Stimulated activated naive B cell treated with anti-CD40 and anti-IgM and Interleukin-4, amounts not matched to agents 10 μg/mL and 1 μg/mL and 100 μg/mL, for 72 hours (primary cell): Measurements from ENCODE around the gene SCN4A.
"Not testable (repeated sequence)": the region's sequence is repeated elsewhere in the genome, so short reads cannot be mapped to it uniquely, and the experiment has no call there.

Source experiments
- ATAC-seq, 2 donors: fragments of 150-1000 bp; cut with Tn5 transposase; replicated peaks; 2 replicates each; pipeline ENCODE4 v1.10.0; 2021; ENCODE audit warnings: moderate library complexity in 1 of 2
- DNase-seq: peaks from one replicate; pipeline ENCODE4 v3.0.0; 2021
- H3K27ac Mint-ChIP-seq: one replicate; pipeline ENCODE4 v1.8.0; 2022; ENCODE audit warnings: mild to moderate bottlenecking, mixed read lengths
- H3K27me3 Mint-ChIP-seq, 2 donors: one replicate each; pipeline ENCODE4 v1.8.0; 2022; ENCODE audit warnings: mixed read lengths in 2 of 2
- H3K36me3 Mint-ChIP-seq, 2 donors: one replicate each; pipeline ENCODE4 v1.8.0; 2022; ENCODE audit warnings: mixed read lengths in 2 of 2, mild to moderate bottlenecking in 1 of 2
- H3K4me1 Mint-ChIP-seq, 2 donors: one replicate each; pipeline ENCODE4 v1.8.0; 2022; ENCODE audit warnings: mixed read lengths in 2 of 2, mild to moderate bottlenecking in 1 of 2
- H3K4me3 Mint-ChIP-seq, 2 donors: one replicate each; pipeline ENCODE4 v1.8.0; 2022; ENCODE audit warnings: mild to moderate bottlenecking in 2 of 2, mixed read lengths in 2 of 2, moderate library complexity in 1 of 2
- H3K9me3 Mint-ChIP-seq, 2 donors: one replicate each; pipeline ENCODE4 v1.8.0; 2022; ENCODE audit warnings: mixed read lengths in 2 of 2, mild to moderate bottlenecking in 1 of 2

SCN4A gene

DNA sequence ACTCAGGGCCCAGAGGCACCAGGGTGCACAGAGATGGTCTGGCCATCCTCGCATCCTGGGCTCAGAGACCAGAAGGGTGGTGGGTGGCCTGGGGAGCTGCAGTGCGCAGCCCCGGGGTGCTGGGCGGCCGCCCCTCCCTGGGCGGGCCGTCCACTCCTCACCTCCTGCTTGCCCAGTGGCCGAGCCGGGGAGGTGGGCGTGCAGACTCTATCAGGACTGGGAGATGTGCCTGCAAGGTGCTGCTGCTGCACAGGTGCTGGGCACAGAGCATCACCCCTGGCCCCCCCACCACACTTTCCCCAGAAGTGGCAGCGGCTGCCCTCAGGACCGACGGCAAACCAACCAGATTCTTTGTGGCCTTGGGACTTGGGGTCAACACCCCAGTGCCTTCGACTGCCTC lies at the start of gene SCN4A:
Gene SCN4A, minus strand, starts transcription at position 123 of the 400 bp plus-strand sequence. Its CDS starts 77 bp downstream, at position 46.
- Mint-ChIP-seq H3K9me3 (no peaks in the 10 kb centered on the region), H3K27ac (peak within 1 kb of the TSS; percentile 21), H3K27me3 (peaks cover 0 to 13% of the 10 kb centered on the region in 2 donors), H3K36me3 (no peaks in the 10 kb centered on the region), H3K4me3 (no peak within 1 kb of the TSS), H3K4me1 (peaks cover 8 to 11% of the 10 kb centered on the region in 2 donors)
- ATAC-seq = no peak
- no peak for DNase-seq

DNA sequence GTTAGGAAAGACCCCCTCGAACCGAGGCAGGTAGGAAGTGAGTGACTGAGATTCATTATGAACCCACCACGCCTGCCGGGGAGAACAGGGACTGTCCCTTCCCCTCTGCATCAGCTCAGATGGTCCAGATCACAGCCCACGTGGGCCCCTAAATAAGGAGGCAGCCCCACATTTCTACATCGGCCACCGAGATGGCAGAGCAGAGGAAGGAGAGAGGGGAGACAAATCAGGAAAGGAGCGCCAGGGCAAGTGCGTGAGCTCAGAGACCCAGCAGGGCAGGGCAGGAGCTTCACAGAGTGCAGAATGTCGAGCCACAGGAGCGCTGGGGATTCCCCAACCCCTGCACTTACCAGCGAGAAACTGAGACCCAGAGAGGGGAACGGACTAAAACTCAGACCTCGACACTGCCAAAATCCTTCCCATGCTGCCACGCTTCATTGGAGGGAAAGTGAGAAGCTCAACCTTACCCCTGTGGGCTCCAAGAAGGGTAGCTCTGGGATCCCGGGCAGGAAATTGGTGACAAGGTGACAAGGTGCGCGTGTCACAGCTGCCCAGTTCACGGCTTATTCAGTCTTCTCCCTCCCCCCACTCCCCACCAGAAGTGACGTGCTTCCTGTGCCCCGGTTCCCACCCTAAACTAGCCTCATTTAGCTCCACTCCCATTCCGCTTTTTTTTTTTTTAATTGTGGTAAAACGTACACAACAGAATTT lies 47.5 kb upstream of the SCN4A start, which contains the start of gene ICAM2:
Gene ICAM2, minus strand, starts transcription at position 578 of the 711 bp plus-strand sequence. CDS start 13,942 bp downstream, outside the sequence.
- Mint-ChIP-seq H3K27ac (peak within 1 kb of the TSS; percentile 98), H3K4me3 (peak within 1 kb of the TSS; percentile 92), H3K9me3 (no peaks in the 10 kb centered on the region), H3K4me1 (peaks cover 28 to 73% of the 10 kb centered on the region in 2 donors), H3K27me3 (no peaks in the 10 kb centered on the region), H3K36me3 (peaks cover 3 to 4% of the 10 kb centered on the region in 2 donors)
- peak; percentile 75 for DNase-seq
- peak; percentile 82 to 83 for ATAC-seq

DNA sequence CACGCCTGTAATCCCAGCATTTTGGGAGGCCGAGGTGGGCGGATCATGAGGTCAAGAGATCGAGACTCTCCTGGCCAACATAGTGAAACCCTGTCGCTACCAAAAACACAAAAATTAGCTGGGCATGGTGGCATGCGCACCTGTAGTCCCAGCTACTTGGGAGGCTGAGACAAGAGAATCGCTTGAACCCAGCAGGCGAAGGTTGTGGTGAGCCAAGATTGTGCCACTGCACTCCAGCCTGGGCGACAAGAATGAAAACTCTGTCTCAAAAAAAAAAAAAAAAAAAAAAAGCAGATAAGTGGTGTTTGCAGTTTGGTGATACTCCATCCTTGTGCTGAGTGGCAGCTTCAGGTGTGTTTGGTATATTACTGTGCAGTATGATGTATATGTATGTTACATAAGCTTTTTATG lies 46.8 kb upstream of the SCN4A start:
- H3K4me1 Mint-ChIP-seq = peaks cover 30 to 73% of the 10 kb centered on the region in 2 donors
- not testable (repeated sequence) for H3K9me3 Mint-ChIP-seq, H3K36me3 Mint-ChIP-seq, H3K27me3 Mint-ChIP-seq, DNase-seq
- H3K27ac Mint-ChIP-seq = peak overlapping the region; percentile 98
- H3K4me3 Mint-ChIP-seq = peak overlapping the region; percentile 92
- ATAC-seq = peak; percentile 21 to 27

DNA sequence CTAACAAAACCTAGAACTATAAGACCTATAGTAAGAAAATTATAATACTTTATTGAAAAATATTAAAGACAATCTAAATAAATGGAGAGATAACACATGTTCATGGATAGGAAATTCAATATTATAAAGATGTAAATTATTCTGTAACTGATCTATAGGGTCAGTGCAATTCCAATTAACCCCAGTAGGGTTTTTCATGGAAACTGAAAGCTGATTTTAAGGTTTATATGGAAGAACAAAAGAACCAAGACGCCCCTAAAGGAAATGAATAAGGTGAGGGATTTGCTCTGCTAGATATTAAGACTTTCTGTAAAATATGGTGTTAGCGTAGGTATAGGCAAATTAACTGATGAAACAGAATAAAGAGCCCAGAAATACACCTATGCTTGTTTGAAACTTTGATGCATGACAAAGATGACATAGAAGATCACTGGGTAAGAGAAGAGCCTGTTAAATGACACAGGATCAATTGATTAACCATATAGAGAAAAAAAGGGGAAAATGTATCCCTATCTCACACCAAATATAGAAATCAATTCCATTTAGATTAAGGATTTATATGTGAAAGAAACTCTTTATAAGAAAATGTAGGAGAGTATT lies 44.8 kb upstream of the SCN4A start:
- H3K4me1 Mint-ChIP-seq = peaks cover 35 to 71% of the 10 kb centered on the region in 2 donors
- H3K36me3 Mint-ChIP-seq = peaks cover 3 to 4% of the 10 kb centered on the region in 2 donors
- H3K4me3 Mint-ChIP-seq = peak overlapping the region; percentile 62 to 78
- peak overlapping the region; percentile 90 for H3K27ac Mint-ChIP-seq
- no peaks in the 10 kb centered on the region for H3K9me3 Mint-ChIP-seq
- DNase-seq (no peak), ATAC-seq (no peak)
- H3K27me3 Mint-ChIP-seq = no peaks in the 10 kb centered on the region

DNA sequence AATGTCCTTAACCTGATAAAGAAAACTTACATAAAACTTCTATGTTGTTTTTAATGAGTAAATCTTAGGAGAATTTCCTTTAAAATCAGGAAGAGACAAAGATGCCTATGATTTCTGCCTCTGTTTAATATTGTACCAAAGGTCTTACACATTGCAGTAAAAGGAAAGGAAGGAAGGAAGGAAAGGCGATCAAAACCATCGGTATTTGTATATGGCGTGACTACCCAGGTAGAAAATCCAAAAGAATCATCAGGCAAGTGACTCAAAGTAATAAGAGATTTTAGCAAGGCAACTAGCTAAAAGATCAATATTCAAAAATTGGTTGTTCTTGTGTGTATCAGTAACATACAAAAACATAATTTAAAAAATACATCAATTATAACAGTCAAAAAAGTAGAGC lies 44.3 kb upstream of the SCN4A start:
- Mint-ChIP-seq H3K4me3 (peak overlapping the region; percentile 52 to 77), H3K36me3 (peaks cover 3 to 4% of the 10 kb centered on the region in 2 donors), H3K4me1 (peaks cover 34 to 67% of the 10 kb centered on the region in 2 donors), H3K27ac (peak overlapping the region; percentile 33), H3K27me3 (no peaks in the 10 kb centered on the region), H3K9me3 (no peaks in the 10 kb centered on the region)
- DNase-seq = no peak
- ATAC-seq = no peak

DNA sequence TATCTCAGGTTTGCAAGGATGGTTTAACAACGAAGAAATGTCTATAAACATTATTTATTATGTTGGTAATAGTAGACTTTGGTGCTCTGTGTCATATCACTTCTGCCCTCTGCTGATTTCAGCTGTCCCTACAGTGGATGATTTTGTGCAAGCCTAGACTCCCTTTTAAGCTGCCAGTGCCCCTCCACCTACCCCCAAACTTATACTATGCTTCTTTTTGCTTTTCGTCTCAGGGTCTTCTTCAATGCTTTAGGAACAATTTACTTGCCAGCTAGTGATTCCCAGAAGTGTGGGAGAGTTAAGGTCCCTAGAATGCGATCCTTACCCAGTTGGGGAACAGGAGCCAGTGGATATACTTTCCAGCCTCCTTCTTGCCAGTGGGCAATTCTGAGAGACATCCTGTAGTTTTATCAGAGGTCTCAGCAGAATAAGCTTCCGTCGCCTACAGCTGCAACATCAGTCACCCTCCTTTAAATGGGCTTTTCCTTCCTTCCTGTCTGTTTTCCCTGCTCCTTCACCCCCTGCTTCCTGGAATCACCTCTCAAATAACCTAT lies 43.6 kb upstream of the SCN4A start:
- no peak for DNase-seq
- no peaks in the 10 kb centered on the region for H3K9me3 Mint-ChIP-seq
- peak overlapping the region; percentile 84 for H3K27ac Mint-ChIP-seq
- no peaks in the 10 kb centered on the region for H3K27me3 Mint-ChIP-seq
- peak overlapping the region; percentile 52 to 77 for H3K4me3 Mint-ChIP-seq
- H3K36me3 Mint-ChIP-seq = peaks cover 7 to 8% of the 10 kb centered on the region in 2 donors
- ATAC-seq = no peak
- peaks cover 36 to 69% of the 10 kb centered on the region in 2 donors for H3K4me1 Mint-ChIP-seq

DNA sequence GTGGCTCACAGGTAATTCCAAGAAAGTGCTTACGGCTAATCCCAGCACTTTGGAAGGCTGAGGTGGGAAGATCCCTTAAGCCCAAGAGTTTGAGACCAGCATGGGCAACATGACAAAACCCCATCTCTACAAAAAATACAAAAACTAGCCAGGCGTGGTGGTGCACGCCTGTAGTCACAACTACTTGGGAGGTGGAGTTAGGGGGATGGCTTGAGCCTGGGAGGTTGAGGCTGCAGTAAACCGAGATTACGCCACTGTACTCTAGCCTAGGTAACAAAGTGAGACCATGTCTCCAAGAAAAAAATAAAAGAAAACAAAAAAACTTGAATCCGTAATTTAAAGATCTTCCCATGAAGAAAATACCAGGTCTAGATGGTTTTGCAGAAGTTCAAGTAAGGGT lies 42.7 kb upstream of the SCN4A start:
- Mint-ChIP-seq H3K4me3 (peak overlapping the region; percentile 25 to 65), H3K4me1 (peaks cover 33 to 71% of the 10 kb centered on the region in 2 donors), H3K9me3 (no peaks in the 10 kb centered on the region), H3K27ac (peak overlapping the region; percentile 76), H3K27me3 (no peaks in the 10 kb centered on the region), H3K36me3 (peaks cover 7 to 8% of the 10 kb centered on the region in 2 donors)
- ATAC-seq (no peak), DNase-seq (no peak)

DNA sequence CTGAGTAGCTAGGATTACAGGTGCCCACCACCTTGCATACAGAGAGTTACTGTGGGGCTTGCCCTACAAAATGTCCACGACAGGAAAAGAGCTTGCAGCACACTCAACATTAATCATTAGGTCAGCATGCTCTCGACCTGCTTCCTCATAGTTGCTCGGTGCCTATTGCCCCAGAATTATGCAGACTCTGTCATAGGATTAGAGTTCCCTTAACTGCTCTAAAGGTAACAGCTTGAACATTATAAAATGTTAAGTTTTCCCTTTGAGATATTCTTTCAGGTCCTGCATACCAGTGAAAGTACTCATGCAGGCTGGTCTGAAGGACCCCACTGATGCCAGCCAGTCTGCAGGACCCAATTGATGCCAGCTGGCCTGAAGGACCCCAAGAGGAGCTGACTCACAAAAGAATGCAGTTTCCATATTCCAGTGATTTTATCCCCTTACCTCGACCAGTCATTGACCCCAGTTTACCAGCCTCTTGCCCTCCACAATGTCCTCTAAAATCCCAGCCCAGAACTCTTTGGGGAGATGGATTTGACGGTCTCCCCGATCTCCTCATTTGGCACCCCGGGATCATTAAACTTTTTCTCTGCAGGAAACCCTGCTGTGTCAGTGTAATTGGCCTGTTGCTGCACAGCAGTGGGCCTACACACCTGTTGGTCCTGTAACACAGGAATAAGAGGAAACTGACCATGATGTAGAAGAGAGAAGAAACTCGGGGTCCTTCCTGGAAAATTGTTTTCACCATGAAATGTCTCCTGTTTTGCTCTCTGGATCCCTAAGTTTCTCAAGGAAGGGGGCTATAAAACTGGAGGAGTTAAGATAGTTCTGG lies 37.1 kb upstream of the SCN4A start:
- Mint-ChIP-seq H3K4me1 (peaks cover 43 to 81% of the 10 kb centered on the region in 2 donors), H3K36me3 (peaks cover 21 to 25% of the 10 kb centered on the region in 2 donors), H3K27me3 (no peaks in the 10 kb centered on the region), H3K27ac (peak overlapping the region; percentile 59), H3K9me3 (no peaks in the 10 kb centered on the region), H3K4me3 (no peak overlapping the region)
- ATAC-seq (no peak), DNase-seq (no peak)

DNA sequence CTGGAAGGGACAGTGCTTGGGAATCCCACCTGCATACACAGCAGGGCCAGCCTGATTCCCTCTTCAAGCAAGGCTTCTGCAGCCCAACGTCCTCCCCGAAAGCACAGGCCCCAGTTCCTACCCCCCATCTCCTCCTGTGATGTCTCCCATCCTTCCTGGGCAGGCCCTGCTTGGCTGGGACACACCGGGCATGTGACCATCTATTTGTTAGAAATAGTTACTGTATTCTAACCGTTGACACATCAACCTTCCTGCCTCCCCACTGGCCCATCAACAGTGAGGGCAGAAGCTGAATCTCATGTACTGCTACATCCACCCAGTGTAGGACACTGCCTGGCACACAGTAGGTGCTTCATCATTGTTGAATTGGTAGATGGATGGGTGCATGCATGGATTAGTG lies 36.1 kb upstream of the SCN4A start:
- peak overlapping the region; percentile 56 for H3K27ac Mint-ChIP-seq
- peaks cover 27 to 33% of the 10 kb centered on the region in 2 donors for H3K36me3 Mint-ChIP-seq
- DNase-seq (no peak), ATAC-seq (no peak)
- no peak overlapping the region for H3K4me3 Mint-ChIP-seq
- H3K27me3 Mint-ChIP-seq = no peaks in the 10 kb centered on the region
- peaks cover 37 to 71% of the 10 kb centered on the region in 2 donors for H3K4me1 Mint-ChIP-seq
- no peaks in the 10 kb centered on the region for H3K9me3 Mint-ChIP-seq

DNA sequence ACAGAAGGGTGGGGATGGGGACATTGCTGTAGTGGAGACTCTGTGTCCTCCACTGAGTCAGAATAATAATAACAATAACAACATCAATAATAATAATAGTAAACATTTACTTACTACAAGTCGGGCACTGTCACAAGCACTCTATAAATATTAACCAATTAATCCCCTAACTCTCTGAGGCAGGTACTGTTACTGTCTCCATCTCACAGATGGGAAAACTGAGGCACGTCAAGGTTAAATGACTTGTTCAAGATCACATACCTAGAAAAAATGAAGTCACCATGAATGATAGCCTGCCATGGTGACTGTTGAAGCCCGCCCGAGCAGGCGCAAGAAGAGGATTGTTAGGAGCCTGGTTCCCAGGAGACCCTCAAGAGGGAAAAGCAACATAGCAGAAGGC lies 35.6 kb upstream of the SCN4A start:
- no peaks in the 10 kb centered on the region for H3K27me3 Mint-ChIP-seq
- DNase-seq = no peak
- ATAC-seq = no peak
- no peak overlapping the region for H3K27ac Mint-ChIP-seq
- no peaks in the 10 kb centered on the region for H3K9me3 Mint-ChIP-seq
- peaks cover 32 to 38% of the 10 kb centered on the region in 2 donors for H3K36me3 Mint-ChIP-seq
- peaks cover 37 to 69% of the 10 kb centered on the region in 2 donors for H3K4me1 Mint-ChIP-seq
- H3K4me3 Mint-ChIP-seq = no peak overlapping the region

DNA sequence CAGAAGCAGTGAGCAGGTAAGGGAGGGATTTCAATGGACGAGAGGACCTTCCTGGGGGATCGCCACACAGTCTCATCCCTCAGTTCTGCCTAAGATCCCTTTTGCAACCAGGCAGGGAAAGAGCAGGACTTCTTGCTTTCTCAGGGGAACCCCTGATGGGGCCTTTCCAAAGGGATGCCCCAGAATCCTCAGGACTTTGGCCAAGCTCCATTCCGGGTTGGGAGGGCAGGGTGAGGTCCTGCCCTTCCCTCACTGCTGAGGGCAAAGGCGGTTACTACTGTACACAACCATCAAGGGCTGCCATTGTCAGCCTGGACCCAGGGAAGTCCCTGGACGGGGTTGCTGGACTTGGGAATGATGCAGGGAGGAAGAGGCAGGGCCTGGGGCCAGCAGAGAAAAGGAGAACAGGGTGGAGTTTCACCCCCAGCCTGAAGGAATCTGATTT lies 35.1 kb upstream of the SCN4A start:
- Mint-ChIP-seq H3K4me3 (no peak overlapping the region), H3K27me3 (no peaks in the 10 kb centered on the region), H3K9me3 (no peaks in the 10 kb centered on the region), H3K36me3 (peaks cover 34 to 42% of the 10 kb centered on the region in 2 donors), H3K27ac (peak overlapping the region; percentile 68), H3K4me1 (peaks cover 36 to 64% of the 10 kb centered on the region in 2 donors)
- DNase-seq = no peak
- no peak for ATAC-seq

DNA sequence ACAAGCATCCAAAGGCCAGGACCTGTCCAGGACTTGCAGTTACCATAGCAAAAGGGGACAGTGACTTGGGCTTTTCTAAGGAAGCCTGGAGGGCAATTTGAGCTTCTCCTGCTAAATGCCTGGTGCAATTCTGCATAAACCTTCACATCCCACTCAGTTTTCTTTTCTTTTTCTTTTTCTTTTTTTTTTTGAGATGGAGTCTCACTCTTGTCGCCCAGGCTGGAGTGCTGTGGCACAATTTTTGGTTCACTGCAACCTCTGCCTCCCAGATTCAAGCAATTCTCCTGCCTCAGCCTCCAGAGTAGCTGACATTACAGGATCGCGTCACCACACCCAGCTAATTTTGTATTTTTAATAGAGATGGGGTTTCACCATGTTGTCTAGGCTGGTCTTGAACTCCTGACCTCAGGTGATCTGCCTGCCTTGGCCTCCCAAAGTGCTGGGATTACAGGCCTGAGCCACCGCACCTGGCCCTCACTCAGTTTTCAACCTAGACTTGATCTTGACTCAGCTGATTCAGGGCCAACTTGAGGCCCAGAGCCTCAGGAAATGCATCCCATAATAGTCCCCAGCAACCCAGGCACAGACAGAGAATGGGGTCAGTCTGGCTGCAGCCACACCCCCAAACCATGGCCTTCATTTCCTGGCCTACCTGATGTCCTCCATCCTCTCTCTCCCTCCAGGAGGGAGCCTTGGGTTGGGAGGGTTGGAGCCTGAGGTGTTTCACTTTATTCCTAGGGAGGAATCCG lies 34.5 kb upstream of the SCN4A start:
- Mint-ChIP-seq H3K27ac (peak overlapping the region; percentile 69), H3K36me3 (peaks cover 34 to 42% of the 10 kb centered on the region in 2 donors), H3K4me3 (peak overlapping the region in 1 of 2 donors; percentile 54), H3K4me1 (peaks cover 36 to 64% of the 10 kb centered on the region in 2 donors)
- ATAC-seq, H3K27me3 Mint-ChIP-seq, H3K9me3 Mint-ChIP-seq, DNase-seq: not testable (repeated sequence)

DNA sequence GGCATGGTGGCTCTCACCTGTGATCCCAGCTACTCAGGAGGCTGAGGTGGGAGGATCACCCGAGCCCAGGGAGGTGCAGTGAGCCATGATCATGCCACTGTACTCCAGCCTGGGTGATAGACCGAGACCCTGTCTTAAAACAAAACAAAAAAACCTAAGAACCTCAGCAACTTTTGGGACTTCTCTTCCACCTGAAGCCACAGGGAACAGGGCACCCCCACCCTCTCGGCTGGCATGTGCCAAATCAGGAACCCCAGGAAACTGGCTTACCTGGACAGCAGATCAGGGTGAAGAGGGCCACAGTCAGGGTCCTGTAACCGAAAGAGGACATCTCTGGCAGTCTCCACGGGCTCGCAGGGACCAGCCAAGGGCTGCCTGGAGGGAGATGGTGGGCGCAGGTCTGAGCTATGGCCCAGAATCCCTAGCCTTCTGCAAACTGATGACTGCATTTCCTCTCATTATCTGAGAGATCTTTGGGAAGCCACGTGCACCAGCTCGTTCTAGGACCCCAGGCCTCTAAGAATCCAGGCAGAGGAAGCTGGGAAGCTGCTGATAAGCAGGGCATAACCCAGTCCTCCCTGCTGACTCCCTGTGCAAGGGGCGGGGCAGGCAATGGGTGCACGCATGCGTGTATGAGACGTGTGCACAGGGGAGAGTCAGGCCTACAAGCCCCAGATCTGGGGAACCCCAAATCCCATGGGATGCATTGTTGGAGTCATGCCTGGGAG lies 33.8 kb upstream of the SCN4A start:
- peak; percentile 71 to 81 for ATAC-seq
- H3K27ac Mint-ChIP-seq = peak overlapping the region; percentile 59
- peak overlapping the region in 1 of 2 donors; percentile 6 for H3K4me3 Mint-ChIP-seq
- DNase-seq = no peak
- peaks cover 34 to 42% of the 10 kb centered on the region in 2 donors for H3K36me3 Mint-ChIP-seq
- no peaks in the 10 kb centered on the region for H3K9me3 Mint-ChIP-seq
- peaks cover 33 to 59% of the 10 kb centered on the region in 2 donors for H3K4me1 Mint-ChIP-seq
- H3K27me3 Mint-ChIP-seq = no peaks in the 10 kb centered on the region
